Stimulated activated CD4-positive, alpha-beta T cell treated with anti-CD3 and anti-CD28 coated beads, Interleukin-12 subunit alpha, Interleukin-12 subunit beta, amount 100 ng/mL, for 4 hours (primary cell): ENCODE measurements around the gene ZNF410.
"Not testable (repeated sequence)": the region's sequence is repeated elsewhere in the genome, so short reads cannot be mapped to it uniquely, and the experiment has no call there.

ENCODE experiments used
- DNase-seq: peaks from one replicate; pipeline ENCODE4 v3.0.0-alpha.2; 2020

Gene ZNF410

GRCh38 chr14:73887694-73888459 lies 1.2 kb downstream of the ZNF410 start:
- DNase-seq, result no peak

GRCh38 chr14:73888460-73888725 lies 1.7 kb downstream of the ZNF410 start:
- no peak for DNase-seq

GRCh38 chr14:73888971-73889370 lies 2.3 kb downstream of the ZNF410 start:
- DNase-seq, result no peak

- no peak for DNase-seq
Measured at GRCh38 chr14:73889376-73889775, 2.7 kb downstream of the ZNF410 start.

GRCh38 chr14:73894180-73894687 lies 7.6 kb downstream of the ZNF410 start:
- DNase-seq, result not testable (repeated sequence)

GRCh38 chr14:73895939-73896338 lies 9.3 kb downstream of the ZNF410 start:
- no peak for DNase-seq

GRCh38 chr14:73896521-73896920 lies 9.9 kb downstream of the ZNF410 start:
- DNase-seq, result no peak

- no peak for DNase-seq
Measured at GRCh38 chr14:73903028-73903427, 16.4 kb downstream of the ZNF410 start.

GRCh38 chr14:73909681-73910080 lies 23.0 kb downstream of the ZNF410 start:
- no peak for DNase-seq

- no peak for DNase-seq
Measured at GRCh38 chr14:73913256-73913655, 26.6 kb downstream of the ZNF410 start.

- no peak for DNase-seq
Measured at GRCh38 chr14:73916324-73916723, 29.7 kb downstream of the ZNF410 start.

GRCh38 chr14:73919457-73919856 lies 32.8 kb downstream of the ZNF410 start:
- not testable (repeated sequence) for DNase-seq

GRCh38 chr14:73924337-73924736 lies 37.7 kb downstream of the ZNF410 start:
- no peak for DNase-seq

GRCh38 chr14:73935666-73936065 lies 49.0 kb downstream of the ZNF410 start:
- no peak for DNase-seq

- DNase-seq, result no peak
Measured at GRCh38 chr14:73936548-73936947, 49.9 kb downstream of the ZNF410 start.

GRCh38 chr14:73937012-73937411 lies 50.4 kb downstream of the ZNF410 start:
- DNase-seq, result no peak

- DNase-seq, result no peak
Measured at GRCh38 chr14:73942180-73942579, 55.5 kb downstream of the ZNF410 start.

GRCh38 chr14:73943083-73943482 lies 56.4 kb downstream of the ZNF410 start:
- DNase-seq, result no peak

- no peak for DNase-seq
Measured at GRCh38 chr14:73944432-73945158, 57.9 kb downstream of the ZNF410 start.

GRCh38 chr14:73945159-73945670 lies 58.6 kb downstream of the ZNF410 start:
- DNase-seq, result no peak

- peak; percentile 80 for DNase-seq
Measured at GRCh38 chr14:73949752-73950734, 63.4 kb downstream of the ZNF410 start, which contains the start of the genes COQ6 and FAM161B. Gene COQ6 (plus strand): TSS chr14:73950302. CDS start chr14:73950333, 31 bp downstream. Gene FAM161B (minus strand): TSS chr14:73950094. CDS start chr14:73950026, 68 bp downstream.

- DNase-seq, result no peak
Measured at GRCh38 chr14:73953731-73954130, 67.1 kb downstream of the ZNF410 start.

GRCh38 chr14:73955674-73956073 lies 69.0 kb downstream of the ZNF410 start:
- no peak for DNase-seq
